H9 (cell line): ENCODE results near the gene OR2AE1. TPM values are rescaled to one million over a fixed set of nuclear protein-coding genes. Genes with fewer than 3 reads are reported as not detected.

Experiments used
- DNase-seq: peaks from one replicate; pipeline ENCODE4 v3.0.0-alpha.2; 2017
- H2AFZ ChIP-seq: one replicate; pipeline ENCODE4 v1.6.1; 2013; ENCODE audit warnings: mild to moderate bottlenecking, low read length, control low read depth, moderate library complexity
- H2AK5ac ChIP-seq: 2 replicates; pipeline ENCODE4 v1.6.1; 2013; ENCODE audit warnings: low read length, control low read depth, mixed read lengths; ENCODE audit not compliant: insufficient read length
- H2BK120ac ChIP-seq: one replicate; pipeline ENCODE4 v1.6.1; 2013; ENCODE audit warnings: low read depth, mild to moderate bottlenecking, low read length, control low read depth, inconsistent platforms; ENCODE audit not compliant: poor library complexity, severe bottlenecking
- H2BK12ac ChIP-seq: 2 replicates; pipeline ENCODE4 v1.6.1; 2013; ENCODE audit warnings: low read length, control low read depth, mixed read lengths, low read depth; ENCODE audit not compliant: insufficient read length
- H2BK15ac ChIP-seq: 2 replicates; pipeline ENCODE4 v1.6.1; 2013; ENCODE audit warnings: low read depth, low read length, control low read depth
- H2BK20ac ChIP-seq: one replicate; pipeline ENCODE4 v1.6.1; 2013; ENCODE audit warnings: low read depth, mild to moderate bottlenecking, low read length, control low read depth, inconsistent platforms; ENCODE audit not compliant: poor library complexity, severe bottlenecking
- H2BK5ac ChIP-seq: 2 replicates; pipeline ENCODE4 v1.6.1; 2013; ENCODE audit warnings: low read length, control low read depth, mixed read lengths; ENCODE audit not compliant: insufficient read length
- H3K14ac ChIP-seq: 2 replicates; pipeline ENCODE4 v1.6.1; 2013; ENCODE audit warnings: low read length, control low read depth; ENCODE audit not compliant: insufficient read depth
- H3K18ac ChIP-seq: 2 replicates; pipeline ENCODE4 v1.6.1; 2013; ENCODE audit warnings: low read depth, mild to moderate bottlenecking, mixed read lengths, low read length, control low read depth; ENCODE audit not compliant: insufficient read length
- H3K23ac ChIP-seq: 2 replicates; pipeline ENCODE4 v1.6.1; 2013; ENCODE audit warnings: low read length, control low read depth, mixed read lengths, low read depth; ENCODE audit not compliant: insufficient read length
- H3K23me2 ChIP-seq: 2 replicates; pipeline ENCODE4 v1.6.1; 2013; ENCODE audit warnings: low read depth, mild to moderate bottlenecking, mixed read lengths, low read length, control low read depth; ENCODE audit not compliant: insufficient read length, poor library complexity, severe bottlenecking
- H3K27ac ChIP-seq: 2 replicates; pipeline ENCODE4 v1.5.1; 2013; ENCODE audit warnings: low read length, control low read depth, mixed read lengths, low read depth; ENCODE audit not compliant: insufficient read length
- H3K27me3 ChIP-seq: 2 replicates; pipeline ENCODE4 v1.6.1; 2013; ENCODE audit warnings: low read length, control low read depth, inconsistent platforms; ENCODE audit not compliant: insufficient read depth
- H3K4ac ChIP-seq: 2 replicates; pipeline ENCODE4 v1.6.1; 2013; ENCODE audit warnings: low read depth, mild to moderate bottlenecking, control low read depth, inconsistent platforms, low read length, moderate library complexity
- H3K4me1 ChIP-seq: 2 replicates; pipeline ENCODE4 v1.6.1; 2013; ENCODE audit warnings: low read length, control low read depth, inconsistent platforms; ENCODE audit not compliant: insufficient read depth
- H3K4me2 ChIP-seq: 2 replicates; pipeline ENCODE4 v1.6.1; 2013; ENCODE audit warnings: low read length, control low read depth, mixed read lengths; ENCODE audit not compliant: insufficient read length, insufficient read depth
- H3K56ac ChIP-seq: 2 replicates; pipeline ENCODE4 v1.6.1; 2013; ENCODE audit warnings: low read depth, mild to moderate bottlenecking, mixed read lengths, low read length, control low read depth; ENCODE audit not compliant: insufficient read length
- H3K79me1 ChIP-seq: 2 replicates; pipeline ENCODE4 v1.6.1; 2013; ENCODE audit warnings: low read depth, mild to moderate bottlenecking, moderate library complexity, low read length, control low read depth, inconsistent platforms; ENCODE audit not compliant: insufficient read depth, poor library complexity, severe bottlenecking
- H3K79me2 ChIP-seq: 2 replicates; pipeline ENCODE4 v1.6.1; 2013; ENCODE audit warnings: low read length, control low read depth, inconsistent platforms; ENCODE audit not compliant: insufficient read depth
- H3K9ac ChIP-seq: 2 replicates; pipeline ENCODE4 v1.6.1; 2013; ENCODE audit warnings: low read length, control low read depth, mixed read lengths; ENCODE audit not compliant: insufficient read length; ENCODE audit errors: extremely low read depth
- H3K9me3 ChIP-seq: one replicate; pipeline ENCODE4 v1.6.1; 2013; ENCODE audit warnings: low read depth, low read length, inconsistent platforms; ENCODE audit not compliant: control insufficient read depth
- H3T11ph ChIP-seq: one replicate; pipeline ENCODE4 v1.6.1; 2013; ENCODE audit warnings: mild to moderate bottlenecking, low read length, control low read depth, inconsistent platforms
- H4K20me1 ChIP-seq: one replicate; pipeline ENCODE4 v1.6.1; 2013; ENCODE audit not compliant: control insufficient read depth, insufficient read length, insufficient read depth
- H4K5ac ChIP-seq: 2 replicates; pipeline ENCODE4 v1.6.1; 2013; ENCODE audit warnings: low read depth, mild to moderate bottlenecking, mixed read lengths, low read length, control low read depth; ENCODE audit not compliant: insufficient read length
- H4K8ac ChIP-seq: replicated peaks from 2 replicates; pipeline ENCODE4 v1.6.1; 2013; ENCODE audit warnings: low read length, control low read depth, mixed read lengths, low read depth; ENCODE audit not compliant: insufficient read length
- H4K91ac ChIP-seq: 2 replicates; pipeline ENCODE4 v1.6.1; 2013; ENCODE audit warnings: low read depth, mild to moderate bottlenecking, moderate library complexity, mixed read lengths, low read length, control low read depth; ENCODE audit not compliant: insufficient read length
- H3K27ac Mint-ChIP-seq, 3 experiments: 2 replicates in 2 of 3; 3 replicates in 1 of 3; pipeline ENCODE4 v1.8.0; 2020 to 2021; ENCODE audit warnings: mixed read lengths in 3 of 3, mild to moderate bottlenecking in 1 of 3, moderate library complexity in 1 of 3
- H3K27me3 Mint-ChIP-seq: 2 replicates; pipeline ENCODE4 v1.8.0; 2021; ENCODE audit warnings: low read depth, mild to moderate bottlenecking, moderate library complexity, mixed read lengths
- H3K36me3 Mint-ChIP-seq, 3 experiments: 2 replicates in 2 of 3; 3 replicates in 1 of 3; pipeline ENCODE4 v1.8.0; 2020 to 2021; ENCODE audit warnings: low read depth in 3 of 3, mixed read lengths in 3 of 3; ENCODE audit not compliant: insufficient read depth in 1 of 3
- H3K4me1 Mint-ChIP-seq, 2 experiments: 2 replicates each; pipeline ENCODE4 v1.8.0; 2020; ENCODE audit warnings: mixed read lengths in 2 of 2
- H3K4me3 Mint-ChIP-seq, 2 experiments: 2 replicates in 1 of 2; 3 replicates in 1 of 2; pipeline ENCODE4 v1.8.0; 2020 to 2021; ENCODE audit warnings: mild to moderate bottlenecking in 2 of 2, mixed read lengths in 2 of 2, moderate library complexity in 1 of 2
- H3K9me3 Mint-ChIP-seq, 2 experiments: 2 replicates in 1 of 2; 3 replicates in 1 of 2; pipeline ENCODE4 v1.8.0; 2020; ENCODE audit warnings: mild to moderate bottlenecking in 2 of 2, mixed read lengths in 2 of 2, moderate library complexity in 1 of 2
- WGBS: extraction: QIAGEN DNeasy Blood & Tissue Kit; methylation state at CpG from one replicate; pipeline ENCODE4 v1.1.7; 2013; ENCODE audit warnings: missing lambda C conversion rate, low lambda C conversion rate, mixed read lengths; ENCODE audit not compliant: insufficient read length; ENCODE audit errors: extremely low coverage; 5-methylcytosine and 5-hydroxymethylcytosine counted together
- total RNA-seq: library from RNA; stranded (reverse); gene quantifications from 2 replicates; pipeline ENCODE4 v1.2.1, GENCODE V29; 2021
- TF ChIP-seq, protein P1 (sequence below): fragments of 200-600 bp; sonication (generic); conservative IDR thresholded peaks from 3 replicates; pipeline ENCODE4 v1.8.0; 2021; ENCODE audit warnings: antibody characterized with exemption, mild to moderate bottlenecking

OR2AE1 gene
- total RNA-seq, 1 experiment from 2014 or later = not detected

GRCh38 chr7:99829524-99830160, 47.2 kb downstream of the OR2AE1 start:
- no peak overlapping the region for H3K4ac ChIP-seq
- no peak overlapping the region for H3K27ac ChIP-seq
- H2AK5ac ChIP-seq = no peak overlapping the region
- Mint-ChIP-seq H3K36me3 (no peaks in the 10 kb centered on the region), H3K4me1 (peaks cover 2 to 9% of the 10 kb centered on the region in 2 experiments; a peak in 1 of 4 replicates), H3K9me3 (no peaks in the 10 kb centered on the region), H3K27me3 (peaks cover 3% of the 10 kb centered on the region; the same call in 1 of the 2 replicates), H3K4me3 (no peak overlapping the region), H3K27ac (no peak overlapping the region)
- H2AFZ ChIP-seq = no peak overlapping the region
- no peak overlapping the region for H3K18ac ChIP-seq
- H3T11ph ChIP-seq = no peak overlapping the region
- H3K4me2 ChIP-seq = no peak overlapping the region
- no peak overlapping the region for H3K14ac ChIP-seq
- no peaks in the 10 kb centered on the region for H3K79me1 ChIP-seq
- no peak overlapping the region for H2BK12ac ChIP-seq
- no peaks in the 10 kb centered on the region for H4K20me1 ChIP-seq
- no peak overlapping the region for H3K23ac ChIP-seq
- no peak overlapping the region for H4K8ac ChIP-seq
- no peak overlapping the region for H2BK20ac ChIP-seq
- no peak overlapping the region for H4K91ac ChIP-seq
- no peak overlapping the region for H2BK5ac ChIP-seq
- no peak overlapping the region for H2BK15ac ChIP-seq
- no peaks in the 10 kb centered on the region for H3K79me2 ChIP-seq
- H3K27me3 ChIP-seq = no peaks in the 10 kb centered on the region
- no peak overlapping the region for H3K9ac ChIP-seq
- no peaks in the 10 kb centered on the region for H3K23me2 ChIP-seq
- no peak overlapping the region for H2BK120ac ChIP-seq
- H3K9me3 ChIP-seq = no peaks in the 10 kb centered on the region
- TF ChIP-seq, protein P1, sequence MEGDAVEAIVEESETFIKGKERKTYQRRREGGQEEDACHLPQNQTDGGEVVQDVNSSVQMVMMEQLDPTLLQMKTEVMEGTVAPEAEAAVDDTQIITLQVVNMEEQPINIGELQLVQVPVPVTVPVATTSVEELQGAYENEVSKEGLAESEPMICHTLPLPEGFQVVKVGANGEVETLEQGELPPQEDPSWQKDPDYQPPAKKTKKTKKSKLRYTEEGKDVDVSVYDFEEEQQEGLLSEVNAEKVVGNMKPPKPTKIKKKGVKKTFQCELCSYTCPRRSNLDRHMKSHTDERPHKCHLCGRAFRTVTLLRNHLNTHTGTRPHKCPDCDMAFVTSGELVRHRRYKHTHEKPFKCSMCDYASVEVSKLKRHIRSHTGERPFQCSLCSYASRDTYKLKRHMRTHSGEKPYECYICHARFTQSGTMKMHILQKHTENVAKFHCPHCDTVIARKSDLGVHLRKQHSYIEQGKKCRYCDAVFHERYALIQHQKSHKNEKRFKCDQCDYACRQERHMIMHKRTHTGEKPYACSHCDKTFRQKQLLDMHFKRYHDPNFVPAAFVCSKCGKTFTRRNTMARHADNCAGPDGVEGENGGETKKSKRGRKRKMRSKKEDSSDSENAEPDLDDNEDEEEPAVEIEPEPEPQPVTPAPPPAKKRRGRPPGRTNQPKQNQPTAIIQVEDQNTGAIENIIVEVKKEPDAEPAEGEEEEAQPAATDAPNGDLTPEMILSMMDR = no peak
- H3K56ac ChIP-seq = no peak overlapping the region
- no peak overlapping the region for H4K5ac ChIP-seq
- WGBS = no CpG with 5 or more reads among the region's 1 CpG
- no peak for DNase-seq
- H3K4me1 ChIP-seq = no peaks in the 10 kb centered on the region
